ENCODE measurements around the gene CPT1C. TPM values are rescaled to one million over a fixed set of nuclear protein-coding genes. Genes with fewer than 3 reads are reported as not detected.

Gene CPT1C
- total and polyA plus RNA-seq, 2 donors (not counting 1 experiment from before 2014, with no cell fraction given) = 0.30 to 1.7 TPM

GRCh38 chr19:49676784-49677230 lies 14.1 kb upstream of the CPT1C start:
- WGBS (ENCODE audit: insufficient coverage) = 1% methylated on average over 34 of the region's 34 CpGs
- H3K9ac ChIP-seq (ENCODE audit: low read length) = peak overlapping the region; percentile 92
- peak overlapping the region; percentile 88 to 98 (median 97) for H3K4me3 ChIP-seq (ENCODE audit: control extremely low read depth in 1 of 5, extremely low read depth in 1 of 5, insufficient read depth in 1 of 5, low read depth in 2 of 5, low read length in 4 of 5)
- no peaks in the 10 kb centered on the region for H3K9me3 Mint-ChIP-seq (ENCODE audit: insufficient read depth)
- H3K36me3 ChIP-seq (replicated peaks in 1 of 2; ENCODE audit: control extremely low read depth in 1 of 2, control insufficient read depth in 1 of 2, extremely low read depth in 1 of 2, insufficient read depth in 2 of 2, low read length in 1 of 2) = peaks cover 0 to 16% of the 10 kb centered on the region in 2 experiments
- no peaks in the 10 kb centered on the region for H3K27me3 ChIP-seq (replicated peaks in 1 of 4; ENCODE audit: control extremely low read depth in 1 of 4, control insufficient read depth in 3 of 4, insufficient read depth in 4 of 4, low read length in 3 of 4)
- intact Hi-C loops (cut with micrococcal nuclease) = loop anchor here (1.0 to 10.0 kb wide), 11 partner anchors 12 to 592 kb away; partner anchors contain the start of genes AKT1S1, ALDH16A1, BCL2L12 and C19orf73
- POLR2A ChIA-PET = interaction anchor here (0.6 to 6.7 kb wide), 15 partner anchors 9 to 340 kb away, joined by 3 to 53 read pairs (median 4); partner anchors contain the start of genes ALDH16A1, BCL2L12, FLT3LG and IRF3
- peaks cover 64% of the 10 kb centered on the region for H3K4me1 Mint-ChIP-seq
- peak overlapping the region; percentile 100 for H3K4me3 Mint-ChIP-seq
- peak; percentile 69 for ATAC-seq (ENCODE audit: low read depth)
- H3K4me1 ChIP-seq (ENCODE audit: control insufficient read depth in 2 of 2, insufficient read depth in 2 of 2, low read length in 2 of 2) = peaks cover 42 to 77% of the 10 kb centered on the region in 2 donors
- DNase-seq = peak; percentile 100
- TF ChIP-seq EZH2 (IDR thresholded peaks at IDR 0.05; ENCODE audit: borderline replicate concordance, insufficient read depth, low read depth, low read length, poor library complexity, severe bottlenecking) (no peak), CTCF (IDR thresholded peaks at IDR 0.05) (no peak)
- H3K79me2 ChIP-seq (ENCODE audit: control insufficient read depth, insufficient read depth, low read length) = peaks cover 44% of the 10 kb centered on the region
- H3K4me2 ChIP-seq (replicated peaks; ENCODE audit: low read depth, low read length, poor library complexity, severe bottlenecking) = peak overlapping the region; percentile 87
- peak overlapping the region; percentile 86 for H2AFZ ChIP-seq (ENCODE audit: insufficient read depth, low read depth, low read length, poor library complexity, severe bottlenecking)
- H3K27ac ChIP-seq (ENCODE audit: low read length in 2 of 2) = peak overlapping the region; percentile 93 to 98
- H4K20me1 ChIP-seq (ENCODE audit: control insufficient read depth, insufficient read depth, low read length, poor library complexity, severe bottlenecking) = peaks cover 44% of the 10 kb centered on the region
- H3K9me3 ChIP-seq (ENCODE audit: control extremely low read depth in 1 of 3, control insufficient read depth in 2 of 3, insufficient read depth in 1 of 3, low read length in 2 of 3) = peaks cover 0 to 5% (median 0%) of the 10 kb centered on the region in 3 donors
- H3K27ac Mint-ChIP-seq = peak overlapping the region; percentile 96
- H3K27me3 Mint-ChIP-seq = no peaks in the 10 kb centered on the region
- CTCF ChIA-PET = interaction anchor here (0.6 to 6.5 kb wide), 19 partner anchors 9 to 224 kb away, joined by 3 to 50 read pairs (median 4); partner anchors contain the start of genes ALDH16A1, BCL2L12, FLT3LG and IRF3
